Renal cortical epithelial cell (primary cell): ENCODE data around the gene ZIC5. TPM values are rescaled to one million over a fixed set of nuclear protein-coding genes. Genes with fewer than 3 reads are reported as not detected.

Source experiments
- DNase-seq: peaks from one replicate; pipeline ENCODE4 v3.0.0-alpha.2; 2011; ENCODE audit warnings: low read depth
- total RNA-seq: library from RNA; depleted of rRNA; stranded (reverse); fragments of >200 nt; gene quantifications from 2 replicates; pipeline ENCODE4 v1.2.3, GENCODE V29; 2014

The ZIC5 gene
- total RNA-seq, 1 donor from 2014 or later: not detected

- no peak for DNase-seq
These were observed 15.8 kb upstream of the ZIC5 start for GRCh38 chr13:99987154-99988019.

- DNase-seq: no peak
These were observed 15.2 kb upstream of the ZIC5 start for GRCh38 chr13:99986741-99987140.

- DNase-seq: no peak
These were observed 14.4 kb upstream of the ZIC5 start for GRCh38 chr13:99985886-99986527.

- DNase-seq: no peak
These were observed 13.8 kb upstream of the ZIC5 start for GRCh38 chr13:99985241-99985874.

- DNase-seq: no peak
These were observed 13.1 kb upstream of the ZIC5 start for GRCh38 chr13:99984461-99985240.

- DNase-seq: no peak
These were observed 12.2 kb upstream of the ZIC5 start for GRCh38 chr13:99983499-99984401.

GRCh38 chr13:99982731-99983498, 11.3 kb upstream of the ZIC5 start:
- no peak for DNase-seq

GRCh38 chr13:99982036-99982730, 10.6 kb upstream of the ZIC5 start:
- DNase-seq: no peak

GRCh38 chr13:99981735-99982035, 10.1 kb upstream of the ZIC5 start, which contains the start of gene ZIC2:
Gene ZIC2, plus strand, starts transcription at chr13:99981784. Its CDS starts 281 bp downstream, at chr13:99982065.
- no peak for DNase-seq

GRCh38 chr13:99980824-99981734, 9.5 kb upstream of the ZIC5 start:
- DNase-seq: no peak

- no peak for DNase-seq
These were observed 8.7 kb upstream of the ZIC5 start for GRCh38 chr13:99980201-99980823.

- DNase-seq: no peak
These were observed 8.1 kb upstream of the ZIC5 start for GRCh38 chr13:99979453-99980200.

GRCh38 chr13:99978799-99979452, 7.4 kb upstream of the ZIC5 start:
- no peak for DNase-seq

GRCh38 chr13:99977912-99978798, 6.6 kb upstream of the ZIC5 start:
- DNase-seq: no peak

GRCh38 chr13:99977334-99977911, 5.9 kb upstream of the ZIC5 start:
- no peak for DNase-seq
